HUDEP-2 (cell line): Measurements from ENCODE around the gene TP73.
"Not testable (repeated sequence)": the region's sequence is repeated elsewhere in the genome, so short reads cannot be mapped to it uniquely, and the experiment has no call there.

Source experiments
- DNase-seq, 76 experiments: peaks; one replicate each; lab custom pipeline; 2025; ENCODE audit not compliant: unreplicated experiment in 76 of 76; lab: John Stamatoyannopoulos, UW

TP73 gene

GRCh38 chr1:3617806-3618345 lies 34.4 kb upstream of the TP73 start:
- DNase-seq: no peak

- DNase-seq: no peak
These were observed 33.8 kb upstream of the TP73 start for GRCh38 chr1:3618531-3618880.

DNA sequence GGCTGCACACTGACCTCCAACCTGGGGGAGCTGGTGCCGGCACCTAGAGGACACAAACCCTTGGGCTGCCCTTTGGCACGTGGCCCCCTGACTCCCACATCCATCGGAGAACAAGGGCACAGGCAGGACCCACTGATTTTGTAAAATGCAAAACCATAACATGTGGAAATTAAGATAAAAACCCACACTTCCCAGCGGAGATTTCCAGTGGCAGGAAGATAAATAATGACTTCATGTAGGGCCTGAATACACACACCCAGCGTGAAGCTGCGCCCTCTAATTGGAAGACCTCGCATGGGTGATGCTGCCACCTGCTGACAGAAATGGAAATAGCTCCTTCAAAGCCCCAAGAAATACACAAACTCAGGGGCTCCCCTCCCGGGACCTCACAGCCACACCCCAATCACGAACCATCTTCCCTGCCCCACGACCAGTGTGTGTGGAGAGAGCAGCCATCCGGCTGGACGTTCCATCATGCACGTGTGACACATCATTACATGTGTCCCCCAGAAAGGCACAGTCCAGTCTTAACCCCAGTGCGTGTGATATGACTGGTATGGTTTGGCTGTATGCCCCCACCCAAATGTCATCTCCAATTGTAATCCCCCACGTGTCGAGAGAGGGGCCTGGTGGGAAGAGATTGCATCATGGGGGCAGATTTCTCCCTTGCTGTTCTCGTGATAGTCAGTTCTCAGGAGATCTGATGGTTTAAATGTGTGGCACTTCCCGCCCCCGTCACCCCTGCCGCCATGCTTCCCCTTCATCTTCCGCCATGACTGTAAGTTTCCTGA lies 33.2 kb upstream of the TP73 start:
- DNase-seq: peak in 62 of 76 experiments; percentile 1 to 72 (median 42)

- DNase-seq: no peak
These were observed 31.6 kb upstream of the TP73 start for GRCh38 chr1:3620708-3621107.

- peak in 2 of 76 experiments; percentile 6 to 9 for DNase-seq
These were observed 31.1 kb upstream of the TP73 start for GRCh38 chr1:3621151-3621671.

DNA sequence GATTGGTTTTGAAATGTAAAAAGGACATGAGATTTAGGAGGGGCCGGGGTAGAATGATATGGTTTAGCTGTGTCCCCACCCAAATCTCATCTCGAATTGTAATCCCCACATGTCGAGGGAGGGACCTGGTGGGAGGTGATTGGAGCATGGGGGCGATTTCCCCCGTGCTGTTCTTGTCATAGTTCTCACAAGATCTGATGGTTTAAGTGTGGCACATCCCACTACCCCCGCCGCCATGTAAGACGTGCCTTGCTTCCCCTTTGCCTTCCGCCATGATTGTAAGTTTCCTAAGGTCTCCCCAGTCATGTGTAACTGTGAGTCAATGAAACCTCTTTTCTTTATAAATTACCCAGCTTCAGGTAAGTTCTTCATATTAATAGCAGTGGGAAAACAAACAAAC lies 30.2 kb upstream of the TP73 start:
- not testable (repeated sequence) for DNase-seq

- no peak for DNase-seq
These were observed 28.7 kb upstream of the TP73 start for GRCh38 chr1:3623441-3624199.

- peak in 75 of 76 experiments; percentile 41 to 98 (median 95) for DNase-seq
These were observed 27.8 kb upstream of the TP73 start, which contains the start of gene TPRG1L for GRCh38 chr1:3624200-3625136. TPRG1L (plus strand) TSS chr1:3625015; CDS start chr1:3625073, 58 bp downstream.

- peak in 71 of 76 experiments; percentile 13 to 79 (median 52) for DNase-seq
These were observed 27.0 kb upstream of the TP73 start for GRCh38 chr1:3625151-3625907.

DNA sequence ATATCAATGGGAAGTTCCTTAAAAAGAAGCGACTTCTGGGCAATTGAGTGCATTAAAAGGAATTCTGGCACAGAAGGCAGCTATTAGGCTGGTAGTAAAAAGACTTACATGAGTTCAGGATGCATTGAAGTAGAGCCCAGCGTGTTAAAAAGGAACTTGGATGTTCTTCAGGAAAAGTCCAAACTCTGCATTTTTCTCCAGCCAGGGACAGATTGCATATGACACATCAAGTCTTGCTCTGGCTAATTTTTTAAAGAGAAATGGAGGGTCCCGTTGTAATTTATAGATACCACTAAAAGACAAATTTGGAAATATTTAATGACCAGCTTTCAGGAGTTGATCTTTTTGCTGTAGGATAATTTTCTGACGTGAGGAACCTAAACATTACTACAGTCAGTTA lies 26.3 kb upstream of the TP73 start:
- no peak for DNase-seq

- DNase-seq: no peak
These were observed 24.6 kb upstream of the TP73 start for GRCh38 chr1:3627515-3628253.

- DNase-seq: no peak
These were observed 23.9 kb upstream of the TP73 start for GRCh38 chr1:3628445-3628844.

DNA sequence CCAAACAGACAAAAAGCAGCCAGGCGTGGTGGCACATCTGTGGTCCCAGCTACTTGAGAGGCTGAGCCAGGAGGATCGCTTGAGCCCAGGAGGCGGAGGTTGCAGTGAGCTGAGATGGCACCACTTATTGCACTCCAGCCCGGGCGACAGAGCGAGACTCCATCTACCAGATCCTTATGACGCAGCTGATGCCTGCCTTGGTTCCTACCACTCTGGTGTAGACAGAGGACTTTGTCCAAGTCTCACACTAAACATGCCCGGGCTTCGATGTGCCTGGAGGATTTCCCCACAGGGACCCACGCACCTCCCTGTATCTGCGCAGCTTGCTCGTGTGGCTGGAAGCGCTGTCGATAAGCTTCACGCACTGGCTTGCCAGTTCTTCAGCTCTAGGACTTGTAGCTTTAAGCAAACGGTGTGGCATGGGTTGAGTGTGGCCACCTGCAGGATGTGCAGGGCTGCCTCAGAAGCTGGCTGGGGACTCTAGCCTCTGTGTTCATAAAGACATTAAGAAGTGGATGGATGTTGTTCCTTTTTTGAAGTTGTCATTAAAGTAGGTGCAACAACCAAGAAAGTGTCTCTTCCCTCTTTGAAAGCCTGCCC lies 22.7 kb upstream of the TP73 start:
- no peak for DNase-seq

- DNase-seq: no peak
These were observed 22.1 kb upstream of the TP73 start for GRCh38 chr1:3630161-3630611.

GRCh38 chr1:3630914-3631313 lies 21.4 kb upstream of the TP73 start:
- no peak for DNase-seq

GRCh38 chr1:3631320-3632260 lies 20.7 kb upstream of the TP73 start:
- no peak for DNase-seq

- DNase-seq: no peak
These were observed 20.0 kb upstream of the TP73 start for GRCh38 chr1:3632298-3632697.
